Measurements from ENCODE around the gene KCNH2. TPM values are rescaled to one million over a fixed set of nuclear protein-coding genes. Genes with fewer than 3 reads are reported as not detected.

Gene KCNH2
- total RNA-seq, 1 experiment from 2014 or later, result 1.5 TPM

GRCh38 chr7:151001546-151001945 lies 23.4 kb upstream of the KCNH2 start:
- ChIA-PET POLR2A (ENCODE audit: low non-redundant PET) (no interaction called here), CTCF (no interaction called here)
- no peaks in the 10 kb centered on the region for H3K9me3 ChIP-seq (ENCODE audit: low read depth, low read length, poor library complexity, severe bottlenecking)
- H3K36me3 ChIP-seq (ENCODE audit: insufficient read depth, low read length, poor library complexity, severe bottlenecking), result no peaks in the 10 kb centered on the region
- BruUV-seq (replicated peaks), result no TSS peak
- DNase-seq (ENCODE audit: low spot score), result no peak
- H3K27me3 ChIP-seq (replicated peaks; ENCODE audit: insufficient read depth, low read depth, low read length, poor library complexity), result no peaks in the 10 kb centered on the region
- intact Hi-C loops (cut with micrococcal nuclease; ENCODE audit: unreplicated experiment), result no loop called here
- no peak overlapping the region for H3K27ac ChIP-seq (ENCODE audit: low read depth, low read length, poor library complexity, severe bottlenecking)
- H3K4me1 ChIP-seq (ENCODE audit: insufficient read depth, low read length, poor library complexity, severe bottlenecking), result peaks cover 3% of the 10 kb centered on the region
- TF ChIP-seq CTCF (conservative IDR thresholded peaks at IDR 0.05; ENCODE audit: low read depth, low read length) (no peak), EZH2 (IDR thresholded peaks at IDR 0.05; ENCODE audit: borderline replicate concordance, low read depth, low read length, poor library complexity, severe bottlenecking) (no peak)
- no peak overlapping the region for H3K4me3 ChIP-seq (ENCODE audit: low read depth, low read length, poor library complexity, severe bottlenecking)

GRCh38 chr7:151000897-151001495 lies 22.9 kb upstream of the KCNH2 start:
- BruUV-seq (replicated peaks), result no TSS peak
- no peaks in the 10 kb centered on the region for H3K9me3 ChIP-seq (ENCODE audit: low read depth, low read length, poor library complexity, severe bottlenecking)
- no peak overlapping the region for H3K4me3 ChIP-seq (ENCODE audit: low read depth, low read length, poor library complexity, severe bottlenecking)
- TF ChIP-seq CTCF (conservative IDR thresholded peaks at IDR 0.05; ENCODE audit: low read depth, low read length) (no peak), EZH2 (IDR thresholded peaks at IDR 0.05; ENCODE audit: borderline replicate concordance, low read depth, low read length, poor library complexity, severe bottlenecking) (no peak)
- ChIA-PET POLR2A (ENCODE audit: low non-redundant PET) (no interaction called here), CTCF (no interaction called here)
- intact Hi-C loops (cut with micrococcal nuclease; ENCODE audit: unreplicated experiment), result no loop called here
- no peak overlapping the region for H3K27ac ChIP-seq (ENCODE audit: low read depth, low read length, poor library complexity, severe bottlenecking)
- no peak for DNase-seq (ENCODE audit: low spot score)
- no peaks in the 10 kb centered on the region for H3K36me3 ChIP-seq (ENCODE audit: insufficient read depth, low read length, poor library complexity, severe bottlenecking)
- no peaks in the 10 kb centered on the region for H3K27me3 ChIP-seq (replicated peaks; ENCODE audit: insufficient read depth, low read depth, low read length, poor library complexity)
- peaks cover 4% of the 10 kb centered on the region for H3K4me1 ChIP-seq (ENCODE audit: insufficient read depth, low read length, poor library complexity, severe bottlenecking)

- ChIA-PET CTCF (no interaction called here), POLR2A (ENCODE audit: low non-redundant PET) (no interaction called here)
- intact Hi-C loops (cut with micrococcal nuclease; ENCODE audit: unreplicated experiment), result no loop called here
- no peak overlapping the region for H3K27ac ChIP-seq (ENCODE audit: low read depth, low read length, poor library complexity, severe bottlenecking)
- BruUV-seq (replicated peaks), result no TSS peak
- no peak overlapping the region for H3K4me3 ChIP-seq (ENCODE audit: low read depth, low read length, poor library complexity, severe bottlenecking)
- H3K36me3 ChIP-seq (ENCODE audit: insufficient read depth, low read length, poor library complexity, severe bottlenecking), result no peaks in the 10 kb centered on the region
- H3K9me3 ChIP-seq (ENCODE audit: low read depth, low read length, poor library complexity, severe bottlenecking), result no peaks in the 10 kb centered on the region
- H3K27me3 ChIP-seq (replicated peaks; ENCODE audit: insufficient read depth, low read depth, low read length, poor library complexity), result no peaks in the 10 kb centered on the region
- H3K4me1 ChIP-seq (ENCODE audit: insufficient read depth, low read length, poor library complexity, severe bottlenecking), result peaks cover 4% of the 10 kb centered on the region
- no peak for DNase-seq (ENCODE audit: low spot score)
- TF ChIP-seq CTCF (conservative IDR thresholded peaks at IDR 0.05; ENCODE audit: low read depth, low read length) (no peak), EZH2 (IDR thresholded peaks at IDR 0.05; ENCODE audit: borderline replicate concordance, low read depth, low read length, poor library complexity, severe bottlenecking) (no peak)
Measured at GRCh38 chr7:150999497-151000230, 21.5 kb upstream of the KCNH2 start.
